Right lobe of liver (tissue), 4 donors: ENCODE data around the gene ZDHHC14.

Source experiments
- CTCF ChIP-seq, 4 donors: fragments of 200-600 bp in 3 of 4; fragments of 450-650 bp in 1 of 4; IDR thresholded peaks; one replicate each; pipeline versions ENCODE4 v1.5.1 to v1.8.0; 2016 to 2022; ENCODE audit warnings: antibody characterized with exemption in 4 of 4, mild to moderate bottlenecking in 2 of 4
- POLR2A ChIP-seq: fragments of 450-650 bp; IDR thresholded peaks from one replicate; pipeline ENCODE4 v1.6.1; 2017; ENCODE audit warnings: antibody characterized with exemption, mild to moderate bottlenecking
- donor health status: DM: no; HTN: no; CAD: no.
- donor health status: DM: no; HTN: no; CAD: no.
- donor health status: DM: no; HTN: yes; CAD: no.

- TF ChIP-seq POLR2A (no peak), CTCF (IDR thresholded peaks at IDR 0.05) (no peak)
Measured at GRCh38 chr6:157385482-157385881, 4.5 kb downstream of the ZDHHC14 start.
